Neural cell (in vitro differentiated cells): ENCODE measurements around the gene ROBO1. TPM values are rescaled to one million over a fixed set of nuclear protein-coding genes. Genes with fewer than 3 reads are reported as not detected.

Experiments used
- H2AFZ ChIP-seq: fragments of 200-600, 300-800 bp; sonication (generic), shearing (Covaris generic); 2 replicates; pipeline ENCODE4 v1.6.0; 2014; ENCODE audit warnings: low read depth, mild to moderate bottlenecking, antibody characterized with exemption, low read length, moderate library complexity
- H3F3A ChIP-seq: fragments of 200-600 bp; shearing (Covaris generic); 2 replicates; pipeline ENCODE4 v1.6.1; 2016; ENCODE audit warnings: mild to moderate bottlenecking, moderate library complexity, mixed read lengths, antibody characterized with exemption, low read length; ENCODE audit not compliant: insufficient read depth, poor library complexity, severe bottlenecking
- H3K27ac ChIP-seq: fragments of 200-600, 300-800 bp; sonication (generic), shearing (Covaris generic); 2 replicates; pipeline ENCODE4 v1.5.1; 2014; ENCODE audit warnings: mild to moderate bottlenecking, low read length, moderate library complexity
- H3K27me3 ChIP-seq: fragments of 300-800, 200-600 bp; sonication (generic), shearing (Covaris generic); 2 replicates; pipeline ENCODE4 v1.6.0; 2014; ENCODE audit warnings: mild to moderate bottlenecking, low read depth, low read length, moderate library complexity; ENCODE audit not compliant: insufficient read depth
- H3K36me3 ChIP-seq: fragments of 300-800, 200-600 bp; sonication (generic), shearing (Covaris generic); 2 replicates; pipeline ENCODE4 v1.5.1; 2014; ENCODE audit warnings: mild to moderate bottlenecking, antibody characterized with exemption, low read length, moderate library complexity; ENCODE audit not compliant: insufficient read depth
- H3K4me2 ChIP-seq: fragments of 300-800, 200-600 bp; sonication (generic), shearing (Covaris generic); 2 replicates; pipeline ENCODE4 v1.6.0; 2014; ENCODE audit warnings: mild to moderate bottlenecking, low read length
- H3K4me3 ChIP-seq: fragments of 300-800, 200-600 bp; sonication (generic), shearing (Covaris generic); 2 replicates; pipeline ENCODE4 v1.5.1; 2014; ENCODE audit warnings: mild to moderate bottlenecking, low read length, moderate library complexity
- H3K79me2 ChIP-seq: fragments of 200-600 bp; shearing (Covaris generic); replicated peaks from 2 replicates; pipeline ENCODE4 v1.6.0; 2014; ENCODE audit warnings: mild to moderate bottlenecking, low read length, moderate library complexity; ENCODE audit not compliant: insufficient read depth
- H3K9ac ChIP-seq: fragments of 300-800, 200-600 bp; sonication (generic), shearing (Covaris generic); 2 replicates; pipeline ENCODE4 v1.6.1; 2016; ENCODE audit warnings: mild to moderate bottlenecking, low read length, mixed read lengths
- H3K9me2 ChIP-seq: fragments of 200-600 bp; shearing (Covaris generic); 2 replicates; pipeline ENCODE4 v1.6.1; 2016; ENCODE audit warnings: mild to moderate bottlenecking, low read length, mixed read lengths; ENCODE audit not compliant: insufficient read depth
- H3K9me3 ChIP-seq: fragments of 200-600, 300-800 bp; sonication (generic), shearing (Covaris generic); 2 replicates; pipeline ENCODE4 v1.6.1; 2016; ENCODE audit warnings: mild to moderate bottlenecking, mixed run types, low read length, moderate library complexity, mixed read lengths
- H4K20me1 ChIP-seq: fragments of 200-600 bp; shearing (Covaris generic); 2 replicates; pipeline ENCODE4 v1.6.1; 2016; ENCODE audit warnings: mild to moderate bottlenecking, mixed run types; ENCODE audit not compliant: insufficient read depth
- EP300 ChIP-seq: fragments of 450-650 bp; conservative IDR thresholded peaks from 2 replicates; pipeline ENCODE4 v1.6.1; 2014; ENCODE audit warnings: antibody characterized with exemption, mild to moderate bottlenecking, moderate library complexity; ENCODE audit not compliant: poor library complexity, severe bottlenecking
- EZH2 ChIP-seq: fragments of 200-600, 300-800 bp; shearing (Covaris generic), sonication (generic); IDR thresholded peaks from 2 replicates; pipeline ENCODE4 v1.6.1; 2014; ENCODE audit warnings: antibody characterized with exemption, low read length, borderline replicate concordance, mild to moderate bottlenecking; ENCODE audit not compliant: insufficient read depth, poor library complexity, severe bottlenecking
- MXI1 ChIP-seq: fragments of 450-650 bp; conservative IDR thresholded peaks from 2 replicates; pipeline ENCODE4 v1.6.1; 2014; ENCODE audit warnings: antibody characterized with exemption, mild to moderate bottlenecking; ENCODE audit not compliant: poor library complexity, severe bottlenecking
- POLR2AphosphoS5 ChIP-seq: IDR thresholded peaks from 2 replicates; pipeline ENCODE4 v1.6.1; 2012
- RAD21 ChIP-seq: fragments of 450-650 bp; conservative IDR thresholded peaks from 2 replicates; pipeline ENCODE4 v1.6.1; 2014; ENCODE audit warnings: antibody characterized with exemption, mild to moderate bottlenecking, moderate library complexity
- REST ChIP-seq: IDR thresholded peaks from 2 replicates; pipeline ENCODE4 v1.6.1; 2012; ENCODE audit warnings: borderline replicate concordance
- SMC3 ChIP-seq: fragments of 450-650 bp; conservative IDR thresholded peaks from 2 replicates; pipeline ENCODE4 v1.6.1; 2014; ENCODE audit warnings: antibody characterized with exemption, mild to moderate bottlenecking, moderate library complexity; ENCODE audit not compliant: poor library complexity
- TAF1 ChIP-seq: IDR thresholded peaks from 2 replicates; pipeline ENCODE4 v1.6.1; 2012; ENCODE audit warnings: low read depth
- polyA plus RNA-seq: library from polyadenylated mRNA; depleted of rRNA; stranded (reverse); fragments of >200 nt; gene quantifications from 2 replicates; pipeline ENCODE4 v1.2.3, GENCODE V29; 2014
- TF ChIP-seq, protein P1 (sequence below): fragments of 450-650 bp; IDR thresholded peaks from 2 replicates; pipeline ENCODE4 v1.5.1; 2014; ENCODE audit warnings: antibody characterized with exemption, mild to moderate bottlenecking, moderate library complexity; ENCODE audit not compliant: poor library complexity, severe bottlenecking

The ROBO1 gene
- polyA plus RNA-seq, 1 donor from 2014 or later, result 183 TPM

DNA sequence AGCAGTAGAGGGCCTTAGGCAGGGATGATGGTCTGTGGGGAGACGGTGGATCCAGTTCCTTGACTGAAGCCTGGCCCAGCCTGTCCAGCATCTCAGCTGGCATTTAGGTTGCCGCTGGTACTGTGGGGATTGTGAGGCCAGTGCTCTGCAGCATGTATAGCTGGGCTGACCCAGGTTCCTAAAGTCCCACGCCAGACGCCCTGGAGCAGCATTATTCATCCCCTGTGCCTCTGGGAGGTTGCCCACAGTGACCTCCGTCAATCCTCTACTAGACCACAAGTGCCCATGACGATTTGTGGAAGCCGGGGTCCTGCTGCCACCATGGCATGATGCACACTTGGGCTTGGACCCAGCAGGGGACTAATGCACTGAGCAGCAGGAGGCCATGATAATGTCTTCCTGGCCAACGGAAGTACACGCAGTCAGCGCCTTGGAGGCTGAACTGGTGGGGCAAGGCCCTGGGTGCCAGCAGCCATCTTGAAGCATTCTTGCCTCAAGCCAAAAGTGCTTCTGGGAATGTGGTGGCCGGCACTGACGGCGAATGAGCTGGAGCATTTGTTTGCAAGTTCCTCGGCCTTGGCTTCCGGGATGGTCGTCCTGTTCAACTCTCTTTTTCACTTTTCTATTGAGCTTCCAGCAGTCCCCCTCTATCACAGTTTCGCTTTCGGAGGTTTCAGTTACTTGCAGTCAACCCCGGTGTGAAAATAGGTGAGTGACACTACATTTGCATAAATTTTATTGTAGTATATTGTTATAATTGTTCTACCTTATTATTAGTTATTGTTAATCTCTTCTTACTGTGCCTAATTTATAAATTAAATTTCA, 949.4 kb downstream of the ROBO1 start:
- H3K9me3 ChIP-seq, result no peaks in the 10 kb centered on the region
- H3K9me2 ChIP-seq, result no peaks in the 10 kb centered on the region
- H3K27me3 ChIP-seq, result no peaks in the 10 kb centered on the region
- H3K9ac ChIP-seq, result no peak overlapping the region
- H3F3A ChIP-seq, result no peaks in the 10 kb centered on the region
- H3K27ac ChIP-seq, result no peak overlapping the region
- H3K4me2 ChIP-seq, result no peak overlapping the region
- no peak overlapping the region for H3K4me3 ChIP-seq
- peaks cover 9% of the 10 kb centered on the region for H3K79me2 ChIP-seq
- no peaks in the 10 kb centered on the region for H4K20me1 ChIP-seq
- H3K36me3 ChIP-seq, result no peaks in the 10 kb centered on the region
- no peak overlapping the region for H2AFZ ChIP-seq
- TF ChIP-seq POLR2AphosphoS5, result no peak
- TF ChIP-seq EP300, result no peak
- no peak for TF ChIP-seq MXI1

- TF ChIP-seq POLR2AphosphoS5, result no peak
- TF ChIP-seq RAD21, result no peak
- no peak for TF ChIP-seq TAF1
- TF ChIP-seq SMC3, result no peak
- no peak for TF ChIP-seq REST
- TF ChIP-seq EP300, result no peak
- TF ChIP-seq, protein P1, sequence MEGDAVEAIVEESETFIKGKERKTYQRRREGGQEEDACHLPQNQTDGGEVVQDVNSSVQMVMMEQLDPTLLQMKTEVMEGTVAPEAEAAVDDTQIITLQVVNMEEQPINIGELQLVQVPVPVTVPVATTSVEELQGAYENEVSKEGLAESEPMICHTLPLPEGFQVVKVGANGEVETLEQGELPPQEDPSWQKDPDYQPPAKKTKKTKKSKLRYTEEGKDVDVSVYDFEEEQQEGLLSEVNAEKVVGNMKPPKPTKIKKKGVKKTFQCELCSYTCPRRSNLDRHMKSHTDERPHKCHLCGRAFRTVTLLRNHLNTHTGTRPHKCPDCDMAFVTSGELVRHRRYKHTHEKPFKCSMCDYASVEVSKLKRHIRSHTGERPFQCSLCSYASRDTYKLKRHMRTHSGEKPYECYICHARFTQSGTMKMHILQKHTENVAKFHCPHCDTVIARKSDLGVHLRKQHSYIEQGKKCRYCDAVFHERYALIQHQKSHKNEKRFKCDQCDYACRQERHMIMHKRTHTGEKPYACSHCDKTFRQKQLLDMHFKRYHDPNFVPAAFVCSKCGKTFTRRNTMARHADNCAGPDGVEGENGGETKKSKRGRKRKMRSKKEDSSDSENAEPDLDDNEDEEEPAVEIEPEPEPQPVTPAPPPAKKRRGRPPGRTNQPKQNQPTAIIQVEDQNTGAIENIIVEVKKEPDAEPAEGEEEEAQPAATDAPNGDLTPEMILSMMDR, result no peak
- no peak for TF ChIP-seq EZH2
- TF ChIP-seq MXI1, result no peak
- no peak overlapping the region for H3K9ac ChIP-seq
- H3F3A ChIP-seq, result no peaks in the 10 kb centered on the region
- H3K4me2 ChIP-seq, result no peak overlapping the region
- H3K27me3 ChIP-seq, result no peaks in the 10 kb centered on the region
- H3K79me2 ChIP-seq, result peaks cover 9% of the 10 kb centered on the region
- H3K9me2 ChIP-seq, result no peaks in the 10 kb centered on the region
- no peak overlapping the region for H3K4me3 ChIP-seq
- H3K36me3 ChIP-seq, result no peaks in the 10 kb centered on the region
- no peaks in the 10 kb centered on the region for H3K9me3 ChIP-seq
- no peak overlapping the region for H3K27ac ChIP-seq
- H4K20me1 ChIP-seq, result no peaks in the 10 kb centered on the region
- no peak overlapping the region for H2AFZ ChIP-seq
Measured at GRCh38 chr3:78814893-78815562, 952.8 kb downstream of the ROBO1 start.
